ENCODE results near the gene TAF4. TPM values are rescaled to one million over a fixed set of nuclear protein-coding genes. Genes with fewer than 3 reads are reported as not detected.

The TAF4 gene
- total RNA-seq, 2 donors from 2014 or later: 25.5 to 39.9 TPM

DNA sequence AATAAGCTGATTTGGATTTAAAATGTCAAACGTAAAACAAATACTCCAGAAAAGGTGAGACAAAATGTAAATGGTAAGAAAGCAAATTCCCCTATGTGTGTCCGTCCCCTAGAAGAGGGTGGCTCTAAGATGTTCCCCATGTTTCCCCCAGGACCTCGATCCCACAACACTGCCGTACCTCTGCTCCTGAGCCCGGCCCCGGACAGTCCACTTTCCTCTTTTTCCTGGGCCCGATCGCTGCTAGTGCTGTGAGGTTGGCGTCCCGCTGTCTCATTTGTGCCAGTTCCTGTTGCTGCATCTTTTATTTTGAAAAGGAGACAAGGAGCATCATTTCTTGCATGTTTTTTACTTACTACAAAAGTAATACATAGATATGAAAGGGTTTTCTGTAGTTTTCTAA is 68.3 kb downstream of the TAF4 start:
- Histone ChIP-seq H3K36me3 (ENCODE audit: control insufficient read depth, insufficient read depth, low read length) (peaks cover 89% of the 10 kb centered on the region), H3K4me3 (ENCODE audit: low read length) (no peak overlapping the region), H3K27me3 (ENCODE audit: control insufficient read depth, insufficient read depth, low read length, poor library complexity, severe bottlenecking) (no peaks in the 10 kb centered on the region), H3K27ac (ENCODE audit: low read depth, low read length) (no peak overlapping the region), H3K4me1 (ENCODE audit: control insufficient read depth, insufficient read depth, low read length) (no peaks in the 10 kb centered on the region), H3K9me3 (ENCODE audit: control insufficient read depth, low read length) (peaks cover 7% of the 10 kb centered on the region), H3K9ac (ENCODE audit: extremely low read depth, low read length, poor library complexity, severe bottlenecking) (no peak overlapping the region)
- TF ChIP-seq, protein P1, sequence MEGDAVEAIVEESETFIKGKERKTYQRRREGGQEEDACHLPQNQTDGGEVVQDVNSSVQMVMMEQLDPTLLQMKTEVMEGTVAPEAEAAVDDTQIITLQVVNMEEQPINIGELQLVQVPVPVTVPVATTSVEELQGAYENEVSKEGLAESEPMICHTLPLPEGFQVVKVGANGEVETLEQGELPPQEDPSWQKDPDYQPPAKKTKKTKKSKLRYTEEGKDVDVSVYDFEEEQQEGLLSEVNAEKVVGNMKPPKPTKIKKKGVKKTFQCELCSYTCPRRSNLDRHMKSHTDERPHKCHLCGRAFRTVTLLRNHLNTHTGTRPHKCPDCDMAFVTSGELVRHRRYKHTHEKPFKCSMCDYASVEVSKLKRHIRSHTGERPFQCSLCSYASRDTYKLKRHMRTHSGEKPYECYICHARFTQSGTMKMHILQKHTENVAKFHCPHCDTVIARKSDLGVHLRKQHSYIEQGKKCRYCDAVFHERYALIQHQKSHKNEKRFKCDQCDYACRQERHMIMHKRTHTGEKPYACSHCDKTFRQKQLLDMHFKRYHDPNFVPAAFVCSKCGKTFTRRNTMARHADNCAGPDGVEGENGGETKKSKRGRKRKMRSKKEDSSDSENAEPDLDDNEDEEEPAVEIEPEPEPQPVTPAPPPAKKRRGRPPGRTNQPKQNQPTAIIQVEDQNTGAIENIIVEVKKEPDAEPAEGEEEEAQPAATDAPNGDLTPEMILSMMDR (conservative IDR thresholded peaks at IDR 0.05): no peak
- WGBS, 2 experiments (ENCODE audit: insufficient coverage in 1 of 2, insufficient read length in 1 of 2): 93 to 100% methylated on average over 2 to 10 of the region's 10 CpGs
- peaks cover 89% of the 10 kb centered on the region for H3K36me3 Mint-ChIP-seq (ENCODE audit: low read depth)
- DNase-seq: no peak
- H3K27ac Mint-ChIP-seq: no peak overlapping the region
- no peak overlapping the region for H3K4me3 Mint-ChIP-seq
- H3K9me3 Mint-ChIP-seq: peaks cover 6% of the 10 kb centered on the region
- H3K4me1 Mint-ChIP-seq: no peaks in the 10 kb centered on the region
- H3K27me3 Mint-ChIP-seq (ENCODE audit: insufficient read depth): no peaks in the 10 kb centered on the region

GRCh38 chr20:61994546-61994945 is 71.1 kb downstream of the TAF4 start:
- no peaks in the 10 kb centered on the region for H3K4me1 ChIP-seq (ENCODE audit: control insufficient read depth, insufficient read depth, low read length)
- H3K27me3 ChIP-seq (ENCODE audit: control insufficient read depth, insufficient read depth, low read length, poor library complexity, severe bottlenecking): no peaks in the 10 kb centered on the region
- peaks cover 18% of the 10 kb centered on the region for H3K9me3 ChIP-seq (ENCODE audit: control insufficient read depth, low read length)
- H3K27ac Mint-ChIP-seq: no peak overlapping the region
- H3K9me3 Mint-ChIP-seq: peaks cover 23% of the 10 kb centered on the region
- WGBS, 2 experiments (ENCODE audit: insufficient coverage in 1 of 2, insufficient read length in 1 of 2): 92 to 93% methylated on average over 7 to 8 of the region's 8 CpGs
- DNase-seq: no peak
- H3K27me3 Mint-ChIP-seq (ENCODE audit: insufficient read depth): no peaks in the 10 kb centered on the region
- H3K27ac ChIP-seq (ENCODE audit: low read depth, low read length): no peak overlapping the region
- H3K4me1 Mint-ChIP-seq: no peaks in the 10 kb centered on the region
- H3K9ac ChIP-seq (ENCODE audit: extremely low read depth, low read length, poor library complexity, severe bottlenecking): no peak overlapping the region
- H3K36me3 Mint-ChIP-seq (ENCODE audit: low read depth): peaks cover 91% of the 10 kb centered on the region
- H3K36me3 ChIP-seq (ENCODE audit: control insufficient read depth, insufficient read depth, low read length): peaks cover 86% of the 10 kb centered on the region
- no peak overlapping the region for H3K4me3 Mint-ChIP-seq
- no peak overlapping the region for H3K4me3 ChIP-seq (ENCODE audit: low read length)
- TF ChIP-seq, protein P1 (conservative IDR thresholded peaks at IDR 0.05): no peak

- no peak overlapping the region for H3K4me3 Mint-ChIP-seq
- H3K27ac Mint-ChIP-seq: peak overlapping the region; percentile 19
Measured at GRCh38 chr20:61993058-61993457, 72.6 kb downstream of the TAF4 start.

More at GRCh38 chr20:61993058-61993457, 72.6 kb downstream of the TAF4 start:
- peaks cover 82% of the 10 kb centered on the region for H3K36me3 Mint-ChIP-seq (ENCODE audit: low read depth)
- no peaks in the 10 kb centered on the region for H3K4me1 Mint-ChIP-seq
- Histone ChIP-seq H3K27ac (ENCODE audit: low read depth, low read length) (no peak overlapping the region), H3K27me3 (ENCODE audit: control insufficient read depth, insufficient read depth, low read length, poor library complexity, severe bottlenecking) (no peaks in the 10 kb centered on the region), H3K36me3 (ENCODE audit: control insufficient read depth, insufficient read depth, low read length) (peaks cover 82% of the 10 kb centered on the region), H3K4me1 (ENCODE audit: control insufficient read depth, insufficient read depth, low read length) (no peaks in the 10 kb centered on the region), H3K4me3 (ENCODE audit: low read length) (no peak overlapping the region), H3K9ac (ENCODE audit: extremely low read depth, low read length, poor library complexity, severe bottlenecking) (no peak overlapping the region), H3K9me3 (ENCODE audit: control insufficient read depth, low read length) (peaks cover 18% of the 10 kb centered on the region)
- DNase-seq: no peak
- TF ChIP-seq, protein P1 (conservative IDR thresholded peaks at IDR 0.05): no peak
- WGBS, 2 experiments (ENCODE audit: insufficient coverage in 1 of 2, insufficient read length in 1 of 2): 96 to 98% methylated on average over 13 to 15 of the region's 15 CpGs
- H3K27me3 Mint-ChIP-seq (ENCODE audit: insufficient read depth): no peaks in the 10 kb centered on the region
- H3K9me3 Mint-ChIP-seq: peaks cover 23% of the 10 kb centered on the region

Data from endodermal cell (in vitro differentiated cells).